GM12801 (cell line): Measurements from ENCODE around the gene MCUB.

Source experiments
- TF ChIP-seq, protein P1 (sequence below): IDR thresholded peaks from one replicate; pipeline ENCODE4 v1.5.1; 2011; ENCODE audit warnings: control low read depth; ENCODE audit not compliant: insufficient read length; ENCODE audit errors: extremely low read depth

Gene MCUB

GRCh38 chr4:109572154-109572553 lies 12.1 kb downstream of the MCUB start:
- TF ChIP-seq, protein P1, sequence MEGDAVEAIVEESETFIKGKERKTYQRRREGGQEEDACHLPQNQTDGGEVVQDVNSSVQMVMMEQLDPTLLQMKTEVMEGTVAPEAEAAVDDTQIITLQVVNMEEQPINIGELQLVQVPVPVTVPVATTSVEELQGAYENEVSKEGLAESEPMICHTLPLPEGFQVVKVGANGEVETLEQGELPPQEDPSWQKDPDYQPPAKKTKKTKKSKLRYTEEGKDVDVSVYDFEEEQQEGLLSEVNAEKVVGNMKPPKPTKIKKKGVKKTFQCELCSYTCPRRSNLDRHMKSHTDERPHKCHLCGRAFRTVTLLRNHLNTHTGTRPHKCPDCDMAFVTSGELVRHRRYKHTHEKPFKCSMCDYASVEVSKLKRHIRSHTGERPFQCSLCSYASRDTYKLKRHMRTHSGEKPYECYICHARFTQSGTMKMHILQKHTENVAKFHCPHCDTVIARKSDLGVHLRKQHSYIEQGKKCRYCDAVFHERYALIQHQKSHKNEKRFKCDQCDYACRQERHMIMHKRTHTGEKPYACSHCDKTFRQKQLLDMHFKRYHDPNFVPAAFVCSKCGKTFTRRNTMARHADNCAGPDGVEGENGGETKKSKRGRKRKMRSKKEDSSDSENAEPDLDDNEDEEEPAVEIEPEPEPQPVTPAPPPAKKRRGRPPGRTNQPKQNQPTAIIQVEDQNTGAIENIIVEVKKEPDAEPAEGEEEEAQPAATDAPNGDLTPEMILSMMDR = no peak

- TF ChIP-seq, protein P1 = no peak
Measured at GRCh38 chr4:109574443-109574850, 14.4 kb downstream of the MCUB start.

DNA sequence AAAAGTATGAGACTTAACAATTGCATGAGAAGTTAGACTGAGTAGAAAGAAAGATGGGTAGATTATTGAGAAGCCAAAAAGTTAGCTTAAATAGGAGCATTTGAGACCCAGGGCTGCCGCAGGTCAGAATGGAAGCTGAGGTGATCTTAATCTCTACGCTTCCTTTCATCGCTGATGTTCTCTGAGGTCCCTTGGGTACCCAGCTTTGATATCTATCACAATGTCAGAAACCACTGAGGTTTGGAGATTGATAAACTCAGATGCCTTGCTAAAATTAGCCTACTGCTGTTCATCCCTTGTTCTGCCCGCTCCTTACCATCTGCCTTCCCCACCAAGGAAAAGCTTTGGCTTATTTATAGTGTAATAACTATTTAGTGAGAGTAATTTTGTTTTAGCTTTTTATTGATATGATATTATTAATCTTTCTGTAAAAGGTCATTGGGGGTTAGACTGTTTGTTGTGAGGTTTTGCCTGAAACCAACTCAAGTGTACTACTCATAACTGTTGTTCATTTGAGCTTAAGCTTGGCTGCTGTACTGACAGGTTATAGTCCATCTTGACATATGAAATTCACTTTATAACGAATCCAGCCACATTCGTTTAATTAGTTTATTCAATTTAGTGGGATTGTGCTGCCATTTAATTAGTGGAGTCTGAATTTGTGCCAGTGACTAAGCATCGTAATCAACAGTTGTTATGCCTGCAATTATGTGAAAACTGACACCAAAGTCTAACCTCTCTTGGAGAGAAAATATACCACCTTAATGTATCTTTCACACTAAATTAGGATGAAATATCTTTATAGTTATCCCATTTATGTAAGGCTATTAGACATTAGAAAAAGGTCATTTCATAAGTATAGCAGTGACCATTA lies 15.1 kb downstream of the MCUB start:
- TF ChIP-seq, protein P1 = no peak

GRCh38 chr4:109576462-109576861 lies 16.4 kb downstream of the MCUB start:
- TF ChIP-seq, protein P1 = no peak

- TF ChIP-seq, protein P1 = no peak
Measured at GRCh38 chr4:109578846-109579245, 18.8 kb downstream of the MCUB start.

- TF ChIP-seq, protein P1 = no peak
Measured at GRCh38 chr4:109588176-109588575, 28.1 kb downstream of the MCUB start.

DNA sequence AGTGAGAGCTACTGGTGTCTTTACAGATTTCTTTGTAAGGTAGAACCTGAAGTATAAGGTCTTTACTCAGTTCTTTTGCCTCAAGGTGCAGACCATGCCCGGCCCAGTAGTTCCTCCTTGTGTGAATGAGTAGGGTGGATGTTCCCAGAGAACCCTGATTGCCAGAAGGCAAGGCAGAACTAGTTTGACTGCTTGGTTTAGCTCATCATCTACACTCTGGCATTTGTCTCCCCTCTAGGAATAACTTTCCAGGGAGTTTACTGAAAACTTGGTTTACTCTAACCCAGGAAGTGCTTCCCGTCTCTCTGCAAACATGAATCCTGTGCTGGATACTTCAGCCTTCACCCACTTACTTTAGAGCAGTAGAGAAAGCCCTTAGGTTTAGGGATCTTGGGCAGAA lies 29.1 kb downstream of the MCUB start:
- TF ChIP-seq, protein P1 = no peak
